ENCODE results near the gene BORCS5. TPM values are rescaled to one million over a fixed set of nuclear protein-coding genes. Genes with fewer than 3 reads are reported as not detected.
A peak's percentile ranks its signal among the peaks of the same experiment; 100 is the strongest.
"Not testable (repeated sequence)": the region's sequence is repeated elsewhere in the genome, so short reads cannot be mapped to it uniquely, and the experiment has no call there.

The BORCS5 gene
- total RNA-seq = 10 to 100 TPM; 43.7 to 47.8 TPM

- peak within 1 kb of the TSS; percentile 98 for H3K4me3 Mint-ChIP-seq
- ChIA-PET CTCF (interaction anchor here (0.5 to 3.5 kb wide), 22 partner anchors 9 to 456 kb away, joined by 3 to 17 read pairs (median 4); partner anchors contain the start of genes DDX47 and DUSP16), POLR2A (interaction anchor here (0.6 to 3.2 kb wide), 39 partner anchors 10 to 707 kb away, joined by 3 to 27 read pairs (median 5); partner anchors contain the start of genes DUSP16 and ETV6)
- H3K27ac Mint-ChIP-seq = peak within 1 kb of the TSS; percentile 99
- peaks cover 43% of the 10 kb centered on the region for H3K4me1 Mint-ChIP-seq (ENCODE audit: low read depth)
- H3K9me3 Mint-ChIP-seq = no peaks in the 10 kb centered on the region
- no peaks in the 10 kb centered on the region for H3K27me3 Mint-ChIP-seq
- peak; percentile 99 for DNase-seq
- intact Hi-C loops (cut with micrococcal nuclease) = loop anchor here (1.0 to 10.0 kb wide), 9 partner anchors 19 to 848 kb away; partner anchors contain the start of genes CDKN1B and CREBL2
- peaks cover 9% of the 10 kb centered on the region for H3K36me3 Mint-ChIP-seq
Observed at GRCh38 chr12:12356896-12357718, at the start of gene BORCS5. Gene BORCS5 (plus strand): TSS chr12:12357078. CDS start chr12:12357452, 374 bp downstream.

GRCh38 chr12:12310695-12311094 is 46.2 kb upstream of the BORCS5 start:
- CTCF ChIA-PET; H3K4me3 Mint-ChIP-seq; H3K9me3 Mint-ChIP-seq; intact Hi-C loops (cut with micrococcal nuclease); H3K27me3 Mint-ChIP-seq; POLR2A ChIA-PET; H3K36me3 Mint-ChIP-seq; H3K27ac Mint-ChIP-seq; DNase-seq; H3K4me1 Mint-ChIP-seq (ENCODE audit: low read depth): not testable (repeated sequence)

GRCh38 chr12:12315838-12316237 is 41.0 kb upstream of the BORCS5 start:
- DNase-seq = no peak
- H3K27me3 Mint-ChIP-seq = peaks cover 4% of the 10 kb centered on the region
- peaks cover 3% of the 10 kb centered on the region for H3K4me1 Mint-ChIP-seq (ENCODE audit: low read depth)
- no peak overlapping the region for H3K27ac Mint-ChIP-seq
- H3K36me3 Mint-ChIP-seq = no peaks in the 10 kb centered on the region
- H3K9me3 Mint-ChIP-seq = no peaks in the 10 kb centered on the region
- intact Hi-C loops (cut with micrococcal nuclease) = no loop called here
- H3K4me3 Mint-ChIP-seq = no peak overlapping the region
- ChIA-PET CTCF (interaction anchor here (2.7 kb wide), 1 partner anchor 12 kb away, joined by 9 read pairs; no protein-coding TSS in a partner anchor), POLR2A (no interaction called here)

GRCh38 chr12:12319451-12320183 is 37.3 kb upstream of the BORCS5 start:
- CTCF ChIA-PET = interaction anchor here (0.6 to 1.2 kb wide), 2 partner anchors 8 to 100 kb away, joined by 3 to 4 read pairs; no protein-coding TSS in a partner anchor
- no peaks in the 10 kb centered on the region for H3K27me3 Mint-ChIP-seq
- POLR2A ChIA-PET = no interaction called here

GRCh38 chr12:12323118-12323517 is 33.8 kb upstream of the BORCS5 start:
- Mint-ChIP-seq H3K4me1 (ENCODE audit: low read depth) (peaks cover 7% of the 10 kb centered on the region), H3K4me3 (no peak overlapping the region), H3K36me3 (no peaks in the 10 kb centered on the region), H3K27ac (no peak overlapping the region), H3K9me3 (no peaks in the 10 kb centered on the region), H3K27me3 (no peaks in the 10 kb centered on the region)
- ChIA-PET CTCF (no interaction called here), POLR2A (no interaction called here)
- intact Hi-C loops (cut with micrococcal nuclease) = no loop called here
- DNase-seq = no peak

More at GRCh38 chr12:12319451-12320183, 37.3 kb upstream of the BORCS5 start:
- no peak overlapping the region for H3K4me3 Mint-ChIP-seq
- no peak for DNase-seq
- no peaks in the 10 kb centered on the region for H3K9me3 Mint-ChIP-seq
- no peak overlapping the region for H3K27ac Mint-ChIP-seq
- no peaks in the 10 kb centered on the region for H3K4me1 Mint-ChIP-seq (ENCODE audit: low read depth)
- intact Hi-C loops (cut with micrococcal nuclease) = no loop called here
- H3K36me3 Mint-ChIP-seq = no peaks in the 10 kb centered on the region

GRCh38 chr12:12323591-12323990 is 33.3 kb upstream of the BORCS5 start:
- Mint-ChIP-seq H3K27ac (no peak overlapping the region), H3K36me3 (no peaks in the 10 kb centered on the region), H3K4me1 (ENCODE audit: low read depth) (peaks cover 7% of the 10 kb centered on the region), H3K4me3 (no peak overlapping the region), H3K27me3 (no peaks in the 10 kb centered on the region), H3K9me3 (no peaks in the 10 kb centered on the region)
- no peak for DNase-seq
- intact Hi-C loops (cut with micrococcal nuclease) = no loop called here
- POLR2A ChIA-PET = no interaction called here
- CTCF ChIA-PET = interaction anchor here (0.6 kb wide), 1 partner anchor 34 kb away, joined by 4 read pairs; no protein-coding TSS in a partner anchor

- POLR2A ChIA-PET = interaction anchor here (0.5 kb wide), 1 partner anchor 136 kb away, joined by 3 read pairs; no protein-coding TSS in a partner anchor
- no peaks in the 10 kb centered on the region for H3K36me3 Mint-ChIP-seq
- DNase-seq = no peak
- H3K27me3 Mint-ChIP-seq = no peaks in the 10 kb centered on the region
- intact Hi-C loops (cut with micrococcal nuclease) = loop anchor here (2.0 kb wide), 2 partner anchors 289 to 745 kb away; no protein-coding TSS in a partner anchor
- peaks cover 10% of the 10 kb centered on the region for H3K4me1 Mint-ChIP-seq (ENCODE audit: low read depth)
- CTCF ChIA-PET = interaction anchor here (0.5 to 3.1 kb wide), 10 partner anchors 9 to 770 kb away, joined by 3 to 20 read pairs (median 4); partner anchors contain the start of genes BORCS5 and MANSC1
- no peak overlapping the region for H3K27ac Mint-ChIP-seq
- H3K4me3 Mint-ChIP-seq = no peak overlapping the region
- no peaks in the 10 kb centered on the region for H3K9me3 Mint-ChIP-seq
Observed at GRCh38 chr12:12326262-12326661, 30.6 kb upstream of the BORCS5 start.

GRCh38 chr12:12327802-12328201 is 29.1 kb upstream of the BORCS5 start:
- Mint-ChIP-seq H3K4me3 (no peak overlapping the region), H3K9me3 (no peaks in the 10 kb centered on the region), H3K36me3 (no peaks in the 10 kb centered on the region), H3K4me1 (ENCODE audit: low read depth) (peaks cover 15% of the 10 kb centered on the region), H3K27ac (no peak overlapping the region), H3K27me3 (no peaks in the 10 kb centered on the region)
- intact Hi-C loops (cut with micrococcal nuclease) = loop anchor here (2.0 kb wide), 2 partner anchors 291 to 747 kb away; no protein-coding TSS in a partner anchor
- DNase-seq = no peak
- ChIA-PET POLR2A (interaction anchor here (1.0 kb wide), 1 partner anchor 17 kb away, joined by 4 read pairs; no protein-coding TSS in a partner anchor), CTCF (interaction anchor here (0.6 to 3.1 kb wide), 34 partner anchors 8 to 839 kb away, joined by 3 to 20 read pairs (median 4); partner anchors contain the start of genes BORCS5, LRP6 and MANSC1)

GRCh38 chr12:12331244-12331771 is 25.6 kb upstream of the BORCS5 start:
- H3K9me3 Mint-ChIP-seq = no peaks in the 10 kb centered on the region
- POLR2A ChIA-PET = no interaction called here
- CTCF ChIA-PET = no interaction called here
- H3K4me3 Mint-ChIP-seq = no peak overlapping the region
- H3K4me1 Mint-ChIP-seq (ENCODE audit: low read depth) = peaks cover 29% of the 10 kb centered on the region
- intact Hi-C loops (cut with micrococcal nuclease) = loop anchor here (5.0 to 10.0 kb wide), 2 partner anchors 259 to 777 kb away; partner anchors contain the start of gene BCL2L14
- no peak overlapping the region for H3K27ac Mint-ChIP-seq
- no peaks in the 10 kb centered on the region for H3K36me3 Mint-ChIP-seq
- DNase-seq = no peak
- no peaks in the 10 kb centered on the region for H3K27me3 Mint-ChIP-seq

GRCh38 chr12:12331896-12332295 is 25.0 kb upstream of the BORCS5 start:
- DNase-seq = no peak
- intact Hi-C loops (cut with micrococcal nuclease) = loop anchor here (5.0 to 10.0 kb wide), 2 partner anchors 260 to 777 kb away; partner anchors contain the start of gene BCL2L14
- no peak overlapping the region for H3K4me3 Mint-ChIP-seq
- CTCF ChIA-PET = interaction anchor here (1.2 to 2.2 kb wide), 3 partner anchors 250 to 715 kb away, joined by 3 to 13 read pairs (median 3); no protein-coding TSS in a partner anchor
- POLR2A ChIA-PET = no interaction called here
- H3K9me3 Mint-ChIP-seq = no peaks in the 10 kb centered on the region
- H3K27ac Mint-ChIP-seq = no peak overlapping the region
- H3K27me3 Mint-ChIP-seq = no peaks in the 10 kb centered on the region
- no peaks in the 10 kb centered on the region for H3K36me3 Mint-ChIP-seq
- H3K4me1 Mint-ChIP-seq (ENCODE audit: low read depth) = peaks cover 29% of the 10 kb centered on the region
